Tibial artery (tissue), 4 donors: Measurements from ENCODE around the gene ARMC12.
"Not testable (repeated sequence)": the region's sequence is repeated elsewhere in the genome, so short reads cannot be mapped to it uniquely, and the experiment has no call there.

ENCODE experiments used
- DNase-seq, 2 donors: peaks; one replicate each; pipeline ENCODE4 v3.0.0-alpha.2; 2019
- H3K27ac ChIP-seq, 2 donors: fragments of 200-600 bp; sonication (generic) in 1 of 2; 1 replicate in 1 of 2; 2 replicates in 1 of 2; pipeline ENCODE4 v1.5.1; 2018 to 2019; ENCODE audit warnings: mild to moderate bottlenecking in 1 of 2
- H3K27me3 ChIP-seq, 2 donors: fragments of 200-600 bp; sonication (generic) in 1 of 2; one replicate each; pipeline versions ENCODE4 v1.5.1 to v1.6.0; 2016 to 2019
- H3K36me3 ChIP-seq, 3 donors: fragments of 200-600 bp; sonication (generic) in 2 of 3; one replicate each; pipeline ENCODE4 v1.5.1; 2016 to 2019; ENCODE audit warnings: mild to moderate bottlenecking in 2 of 3
- H3K4me1 ChIP-seq, 4 donors: fragments of 200-600 bp; sonication (generic) in 2 of 4; 1 replicate in 3 of 4; 2 replicates in 1 of 4; pipeline ENCODE4 v1.5.1; 2016 to 2019
- H3K4me3 ChIP-seq, 2 donors: fragments of 200-600 bp; sonication (generic) in 1 of 2; 1 replicate in 1 of 2; 2 replicates in 1 of 2; pipeline ENCODE4 v1.5.1; 2018 to 2019; ENCODE audit warnings: mild to moderate bottlenecking in 2 of 2
- H3K9me3 ChIP-seq, 3 donors: fragments of 200-600 bp; sonication (generic) in 1 of 3; one replicate each; pipeline ENCODE4 v1.5.1; 2016 to 2019
- intact Hi-C: fragments of 100-400 bp; cut with DNase I; formaldehyde crosslinking; loops from one replicate; pipeline ENCODE4 v1.15.0; 2023; ENCODE audit warnings: low total_unique reads
- TF ChIP-seq, protein P1 (sequence below), 2 experiments: fragments of 200-600 bp in 1 of 2; fragments of 450-650 bp in 1 of 2; IDR thresholded peaks; one replicate each; pipeline ENCODE4 v1.5.1; 2017 to 2019; ENCODE audit warnings: antibody characterized with exemption in 2 of 2, mild to moderate bottlenecking in 1 of 2, moderate library complexity in 1 of 2

Gene ARMC12

DNA sequence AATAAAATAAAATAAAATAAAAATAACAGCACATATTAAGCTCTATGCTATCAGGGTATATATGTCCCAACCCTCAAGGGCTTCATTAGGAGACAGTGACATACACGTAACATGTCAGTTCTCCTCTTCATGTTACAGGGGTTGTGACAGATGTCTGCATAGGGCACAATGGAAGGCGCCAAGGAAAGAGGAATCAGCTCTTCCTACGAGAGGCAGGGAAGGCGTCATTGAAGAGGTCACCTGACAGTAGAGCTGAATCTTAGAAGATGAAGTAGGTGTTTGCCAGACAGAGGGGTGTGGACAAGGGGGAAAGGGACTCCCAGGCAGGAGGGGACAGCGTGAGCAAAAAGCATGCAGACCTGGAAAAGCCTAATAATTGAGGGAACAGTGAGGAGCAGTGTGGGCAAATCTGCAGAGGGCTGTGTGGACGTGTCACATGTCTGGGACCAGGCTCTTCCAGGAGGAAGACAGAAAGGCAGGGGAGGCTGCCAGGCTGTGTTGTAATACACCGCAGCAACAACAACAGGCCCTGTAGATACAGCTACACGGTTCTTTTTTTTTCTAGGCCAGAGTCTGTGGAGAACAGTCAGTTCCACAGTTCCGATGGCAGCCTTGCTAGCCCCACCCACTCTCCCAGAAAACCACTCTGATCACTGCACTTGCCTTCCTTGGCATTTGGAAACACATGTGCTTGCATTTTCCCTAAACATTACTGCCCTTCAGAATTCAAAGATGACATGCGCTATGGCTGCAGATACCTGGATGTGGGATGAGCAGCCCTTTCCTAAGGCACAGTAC lies 45.6 kb upstream of the ARMC12 start:
- peak; percentile 97 to 98 for DNase-seq
- Histone ChIP-seq H3K27me3 (no peaks in the 10 kb centered on the region), H3K4me1 (peaks cover 0 to 35% (median 28%) of the 10 kb centered on the region in 4 donors), H3K27ac (peak overlapping the region; percentile 77 to 98), H3K4me3 (no peak overlapping the region), H3K9me3 (peaks cover 0 to 6% (median 0%) of the 10 kb centered on the region in 3 donors), H3K36me3 (no peaks in the 10 kb centered on the region)
- intact Hi-C loops = no loop called here
- TF ChIP-seq, protein P1, sequence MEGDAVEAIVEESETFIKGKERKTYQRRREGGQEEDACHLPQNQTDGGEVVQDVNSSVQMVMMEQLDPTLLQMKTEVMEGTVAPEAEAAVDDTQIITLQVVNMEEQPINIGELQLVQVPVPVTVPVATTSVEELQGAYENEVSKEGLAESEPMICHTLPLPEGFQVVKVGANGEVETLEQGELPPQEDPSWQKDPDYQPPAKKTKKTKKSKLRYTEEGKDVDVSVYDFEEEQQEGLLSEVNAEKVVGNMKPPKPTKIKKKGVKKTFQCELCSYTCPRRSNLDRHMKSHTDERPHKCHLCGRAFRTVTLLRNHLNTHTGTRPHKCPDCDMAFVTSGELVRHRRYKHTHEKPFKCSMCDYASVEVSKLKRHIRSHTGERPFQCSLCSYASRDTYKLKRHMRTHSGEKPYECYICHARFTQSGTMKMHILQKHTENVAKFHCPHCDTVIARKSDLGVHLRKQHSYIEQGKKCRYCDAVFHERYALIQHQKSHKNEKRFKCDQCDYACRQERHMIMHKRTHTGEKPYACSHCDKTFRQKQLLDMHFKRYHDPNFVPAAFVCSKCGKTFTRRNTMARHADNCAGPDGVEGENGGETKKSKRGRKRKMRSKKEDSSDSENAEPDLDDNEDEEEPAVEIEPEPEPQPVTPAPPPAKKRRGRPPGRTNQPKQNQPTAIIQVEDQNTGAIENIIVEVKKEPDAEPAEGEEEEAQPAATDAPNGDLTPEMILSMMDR (IDR thresholded peaks at IDR 0.05) = no peak

DNA sequence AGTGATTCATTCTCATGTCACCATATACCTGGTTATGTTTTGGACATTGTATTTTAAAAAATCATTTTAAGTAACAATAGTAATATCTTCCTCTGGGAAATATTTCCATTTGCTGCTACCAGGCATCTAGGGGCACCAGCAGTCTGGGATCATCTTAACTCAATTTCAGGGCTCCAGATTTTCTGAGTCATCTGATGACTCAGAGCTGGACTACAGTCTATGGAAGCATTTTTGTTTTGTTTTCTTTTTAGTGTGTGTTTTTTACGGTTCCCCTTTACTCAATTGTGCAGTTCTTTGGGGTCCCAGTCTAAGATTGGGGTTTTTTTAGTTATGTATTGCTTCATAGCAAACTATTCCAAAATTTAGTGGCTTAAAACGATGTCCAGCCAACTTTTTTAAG lies 42.4 kb upstream of the ARMC12 start:
- Histone ChIP-seq H3K36me3 (no peaks in the 10 kb centered on the region), H3K9me3 (peaks cover 0 to 6% (median 0%) of the 10 kb centered on the region in 3 donors), H3K4me3 (no peak overlapping the region), H3K4me1 (peaks cover 0 to 30% (median 23%) of the 10 kb centered on the region in 4 donors), H3K27me3 (no peaks in the 10 kb centered on the region), H3K27ac (no peak overlapping the region)
- TF ChIP-seq, protein P1 (IDR thresholded peaks at IDR 0.05) = no peak
- DNase-seq = no peak
- intact Hi-C loops = no loop called here

DNA sequence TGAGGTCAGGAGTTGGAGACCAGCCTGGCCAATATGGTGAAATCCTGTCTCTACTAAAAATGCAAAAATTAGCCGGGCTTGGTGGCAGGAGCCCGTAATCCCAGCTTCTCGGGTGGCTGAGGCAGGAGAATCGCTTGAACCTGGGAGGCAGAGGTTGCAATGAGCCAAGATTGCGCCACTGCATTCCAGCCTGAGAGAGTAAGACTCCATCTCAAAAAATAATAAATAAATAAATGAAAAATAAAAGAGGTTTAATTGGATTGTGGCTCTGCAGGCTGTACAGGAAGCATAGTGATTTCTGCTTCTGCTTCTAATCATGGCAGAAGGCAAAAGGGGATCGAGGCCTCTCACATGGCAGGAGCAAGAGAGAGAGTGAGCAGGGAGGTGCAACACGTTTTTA lies 38.4 kb upstream of the ARMC12 start:
- H3K36me3 ChIP-seq, H3K27me3 ChIP-seq, H3K9me3 ChIP-seq, intact Hi-C loops, DNase-seq, H3K4me1 ChIP-seq, H3K27ac ChIP-seq, H3K4me3 ChIP-seq: not testable (repeated sequence)

DNA sequence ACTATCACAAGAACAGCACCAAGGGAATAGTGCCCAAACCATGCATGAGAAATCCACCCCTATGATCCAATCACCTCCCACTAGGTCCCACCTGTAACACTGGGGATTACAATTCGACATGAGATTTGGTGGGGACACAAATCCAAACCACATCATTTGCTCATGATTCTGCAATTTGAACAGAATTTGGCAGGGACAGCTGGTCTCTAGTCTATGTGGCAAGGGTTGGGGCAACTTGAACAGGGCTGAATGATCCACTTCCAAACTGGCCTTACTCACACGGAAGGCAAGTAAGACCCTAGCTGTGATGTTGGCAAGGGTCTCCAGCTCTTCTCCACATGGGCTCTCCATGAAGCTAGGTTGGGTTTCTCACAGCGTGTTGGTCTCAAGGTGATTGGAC lies 38.0 kb upstream of the ARMC12 start:
- intact Hi-C loops = no loop called here

DNA sequence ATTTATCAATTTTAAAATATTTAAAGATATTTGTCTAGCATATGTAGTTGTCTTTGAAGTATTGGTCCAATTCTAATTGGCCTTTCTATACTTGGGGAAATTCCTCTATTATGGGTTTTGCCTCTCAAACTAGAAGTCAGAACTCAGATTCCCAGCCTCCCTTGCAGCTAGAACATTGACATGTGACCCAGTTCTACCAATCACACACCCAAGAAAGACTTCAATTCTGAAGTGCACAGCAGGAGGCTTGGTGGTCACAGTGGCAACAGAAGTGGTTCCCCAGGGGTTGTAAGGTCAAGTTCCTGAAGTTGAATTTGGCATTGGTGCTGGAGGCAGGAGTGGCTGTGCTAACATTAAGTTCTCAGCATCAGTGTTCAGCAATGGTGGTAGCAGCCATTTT lies 33.3 kb upstream of the ARMC12 start:
- Histone ChIP-seq H3K4me3 (no peak overlapping the region), H3K36me3 (no peaks in the 10 kb centered on the region), H3K9me3 (peaks cover 0 to 3% (median 0%) of the 10 kb centered on the region in 3 donors), H3K27ac (no peak overlapping the region), H3K27me3 (no peaks in the 10 kb centered on the region), H3K4me1 (no peaks in the 10 kb centered on the region)
- intact Hi-C loops = no loop called here
- no peak for DNase-seq
- TF ChIP-seq, protein P1 (IDR thresholded peaks at IDR 0.05) = no peak

More for the DNA sequence above, 38.0 kb upstream of the ARMC12 start:
- Histone ChIP-seq H3K9me3 (peaks cover 0 to 5% (median 3%) of the 10 kb centered on the region in 3 donors), H3K27me3 (no peaks in the 10 kb centered on the region), H3K4me1 (no peaks in the 10 kb centered on the region), H3K4me3 (no peak overlapping the region), H3K36me3 (no peaks in the 10 kb centered on the region), H3K27ac (no peak overlapping the region)
- TF ChIP-seq, protein P1 (IDR thresholded peaks at IDR 0.05) = no peak
- no peak for DNase-seq

DNA sequence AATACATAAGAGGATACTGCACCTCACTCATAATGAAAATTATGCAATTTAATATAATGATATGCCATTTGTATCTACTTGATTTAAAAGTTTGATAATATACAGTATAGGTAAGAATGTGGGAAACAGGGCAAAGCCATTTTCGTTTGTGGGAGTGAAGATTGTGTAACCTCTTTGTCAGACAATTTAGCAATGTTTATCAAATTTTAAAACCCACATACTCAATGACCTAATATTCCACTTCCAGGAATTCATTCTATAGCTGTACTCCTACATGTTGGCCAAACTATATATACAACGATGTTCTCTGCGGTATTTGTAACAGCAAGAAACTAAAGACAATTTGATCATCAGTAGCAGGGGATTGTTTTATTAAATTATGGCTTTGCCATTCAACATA lies 30.4 kb upstream of the ARMC12 start:
- Histone ChIP-seq H3K9me3 (peaks cover 0 to 3% (median 0%) of the 10 kb centered on the region in 3 donors), H3K4me3 (no peak overlapping the region), H3K4me1 (no peaks in the 10 kb centered on the region), H3K27me3 (no peaks in the 10 kb centered on the region), H3K27ac (no peak overlapping the region), H3K36me3 (no peaks in the 10 kb centered on the region)
- TF ChIP-seq, protein P1 (IDR thresholded peaks at IDR 0.05) = no peak
- no peak for DNase-seq
- intact Hi-C loops = no loop called here
